Adrenal gland (tissue), 5 donors: ENCODE measurements around the gene NEBL.

Source experiments
- CTCF ChIP-seq, 6 experiments: fragments of 450-650 bp in 4 of 6; fragments of 200-600 bp in 2 of 6; sonication (generic) in 1 of 6; IDR thresholded peaks; 1 replicate in 5 of 6; 2 replicates in 1 of 6; pipeline versions ENCODE4 v1.5.1 to v1.8.0; 2016 to 2021; ENCODE audit warnings: antibody characterized with exemption in 6 of 6, mild to moderate bottlenecking in 2 of 6, moderate library complexity in 1 of 6
- POLR2A ChIP-seq, 2 donors: fragments of 450-650 bp; IDR thresholded peaks; one replicate each; pipeline ENCODE4 v1.6.1; 2017; ENCODE audit warnings: antibody characterized with exemption in 2 of 2, mild to moderate bottlenecking in 2 of 2, moderate library complexity in 1 of 2
- donor health status: DM: no; HTN: no; CAD: no.

- TF ChIP-seq CTCF (IDR thresholded peaks at IDR 0.05) (no peak), POLR2A (IDR thresholded peaks at IDR 0.05) (no peak)
These were observed 25.3 kb upstream of the NEBL start for GRCh38 chr10:20922451-20922850.
